ENCODE measurements around the gene PRICKLE1.

Gene PRICKLE1

DNA sequence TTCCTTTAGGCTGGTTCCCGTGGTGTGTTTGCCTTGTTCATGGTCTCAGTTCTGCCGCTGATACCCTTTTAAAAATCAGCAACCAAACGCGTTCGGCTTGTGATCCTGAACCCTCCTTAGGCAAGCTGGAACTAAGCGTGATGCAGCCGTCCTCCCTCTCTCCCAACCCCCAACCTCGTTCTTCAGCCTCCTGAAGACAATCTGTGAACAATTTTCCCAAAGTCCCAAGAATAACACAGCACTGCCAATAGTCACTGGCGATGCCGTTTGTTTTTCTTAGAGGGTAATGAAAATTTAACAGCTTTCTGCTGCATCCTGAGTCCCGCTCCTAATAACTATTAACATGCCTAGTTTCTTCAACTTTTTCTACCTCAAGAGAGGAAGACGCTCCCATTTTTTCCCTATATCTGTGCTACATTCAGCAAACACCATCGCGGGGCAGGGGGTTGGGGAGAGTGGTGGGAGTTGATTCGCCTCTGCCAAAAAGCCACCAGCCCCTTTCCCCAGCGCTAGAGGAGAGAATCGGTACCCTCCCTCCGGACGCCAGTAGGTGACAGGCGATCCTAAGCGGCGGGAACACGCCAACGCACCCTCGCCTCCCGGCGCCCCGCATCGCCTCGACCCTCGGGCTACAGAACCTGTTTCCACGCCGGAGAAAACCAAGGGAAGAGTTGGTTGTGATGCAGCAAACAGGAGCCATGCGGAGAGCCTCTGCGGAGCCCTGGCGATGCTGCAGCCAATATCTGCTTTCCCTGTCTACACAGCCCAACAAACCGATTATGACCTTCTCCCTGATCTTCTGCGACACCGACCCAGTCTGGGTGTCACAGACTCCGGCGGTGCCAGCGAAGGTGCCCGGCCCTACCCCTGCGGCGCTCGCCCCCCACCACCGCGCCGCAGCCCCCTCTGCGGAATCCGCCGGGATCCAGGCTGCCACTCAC lies 752 bp downstream of the PRICKLE1 start:
- peak in 1 of 3 experiments; percentile 1 for DNase-seq (ENCODE audit: low read depth in 2 of 3, low spot score in 2 of 3)

DNA sequence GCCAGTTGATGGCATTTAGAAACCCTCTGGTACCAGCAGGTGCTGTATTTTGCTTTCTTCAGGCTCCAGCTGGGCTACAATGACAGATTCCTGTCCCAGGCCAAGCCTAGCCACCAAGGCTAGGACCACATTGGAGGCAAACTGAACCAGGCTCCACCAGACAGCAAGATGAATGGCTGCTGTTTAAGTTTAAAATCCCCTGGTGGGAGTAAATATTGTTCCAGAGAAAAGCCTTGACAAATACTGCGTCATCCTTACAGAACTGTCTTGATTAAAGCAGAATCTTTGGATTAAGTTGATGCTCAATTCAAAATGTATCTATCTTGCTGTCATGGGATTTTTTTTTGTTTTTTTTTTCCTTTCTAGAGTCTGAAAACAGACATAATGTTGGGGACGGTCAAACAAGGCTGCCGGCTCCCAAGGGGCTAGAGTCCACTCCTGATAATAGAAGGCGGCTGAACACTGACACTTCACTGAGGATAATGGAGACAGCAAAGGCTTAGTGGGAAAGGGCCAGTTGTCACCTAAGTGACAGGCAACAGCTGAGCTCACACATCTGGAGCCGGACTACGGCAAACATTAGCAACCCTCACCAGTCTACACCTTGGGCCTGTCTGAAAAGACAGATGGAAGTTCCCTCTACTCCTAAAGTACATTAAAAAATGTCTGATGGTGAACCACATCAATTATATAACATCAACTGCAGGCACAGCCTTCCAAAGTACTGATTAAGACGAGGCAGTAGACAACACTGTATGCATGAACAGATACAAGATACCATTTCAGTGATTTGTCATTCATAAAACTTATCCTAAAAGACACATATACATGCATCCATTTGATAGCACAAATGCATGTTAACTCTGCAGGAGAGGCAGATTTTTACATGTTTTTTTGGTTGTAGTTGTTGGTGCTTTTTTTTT lies 1.7 kb downstream of the PRICKLE1 start:
- DNase-seq (ENCODE audit: low read depth in 2 of 3, low spot score in 2 of 3) = no peak

DNA sequence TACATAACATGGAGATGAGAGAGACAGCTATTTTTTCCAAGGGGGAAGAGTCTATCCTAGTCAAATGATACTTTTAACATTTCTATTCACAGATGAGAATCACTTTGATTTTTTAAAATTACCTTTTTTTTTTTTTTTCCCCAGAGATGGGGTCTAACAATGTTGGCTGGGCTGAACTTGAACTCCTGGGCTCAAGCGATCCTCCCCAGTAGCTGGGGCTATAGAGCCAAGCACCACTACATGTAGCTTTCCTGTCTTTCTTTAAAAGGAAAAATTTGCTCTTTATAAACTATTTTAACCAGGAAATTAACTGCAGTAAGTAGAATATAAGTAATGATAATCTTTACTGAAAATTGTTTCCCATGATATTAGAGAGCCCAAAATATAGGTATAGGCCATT lies 3.3 kb downstream of the PRICKLE1 start:
- no peak for DNase-seq (ENCODE audit: low read depth in 2 of 3, low spot score in 2 of 3)

DNA sequence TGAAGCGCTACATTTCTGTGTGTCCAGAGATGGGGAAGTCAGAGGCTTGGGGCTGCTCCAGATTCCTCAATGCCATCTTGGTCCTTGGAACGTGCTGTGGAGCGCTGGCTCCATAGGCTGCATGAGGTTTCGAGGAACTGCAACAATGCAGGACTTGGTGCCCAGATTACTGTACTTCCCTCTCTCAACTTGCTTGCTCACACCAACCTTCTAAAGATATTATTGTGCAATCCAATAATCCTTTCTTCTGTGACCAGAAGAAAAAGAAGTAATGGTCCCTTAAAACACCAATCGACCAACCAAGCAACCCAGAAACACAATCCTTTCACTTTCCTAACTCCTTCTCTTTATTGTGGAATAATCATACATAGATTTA lies 3.7 kb downstream of the PRICKLE1 start:
- DNase-seq (ENCODE audit: low read depth in 2 of 3, low spot score in 2 of 3) = no peak

DNA sequence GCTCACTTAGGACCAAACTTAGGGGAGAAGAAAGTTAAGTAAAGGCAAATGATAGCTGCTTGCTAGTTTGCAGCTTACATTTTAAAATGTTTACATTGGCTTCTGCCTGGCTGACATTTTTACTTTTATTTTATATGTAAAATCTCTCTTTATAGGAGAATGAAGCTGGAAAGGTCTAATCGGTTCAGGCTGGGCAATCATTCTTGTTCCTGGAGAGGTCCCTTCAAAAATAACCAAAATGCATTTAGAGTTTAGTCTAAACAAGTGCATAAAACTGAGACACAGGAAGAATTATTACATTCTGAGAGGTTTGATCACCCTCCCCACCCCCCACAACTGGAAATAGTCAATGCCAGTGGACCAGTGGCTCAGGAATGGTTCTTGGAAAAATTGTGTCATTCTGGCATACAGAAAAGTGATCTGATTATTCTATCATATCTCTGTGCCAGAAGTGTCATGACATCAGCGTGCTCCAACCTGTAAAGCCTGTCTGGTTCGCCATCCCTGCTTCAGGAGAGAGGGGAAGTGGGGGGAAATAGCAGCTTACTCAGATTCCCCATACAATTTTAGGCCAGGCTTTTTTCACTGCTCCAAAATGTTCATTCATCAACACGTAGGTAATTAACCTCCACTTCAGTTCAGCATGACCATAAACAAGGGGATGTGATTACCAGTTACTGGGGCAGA lies 4.2 kb downstream of the PRICKLE1 start:
- DNase-seq (ENCODE audit: low read depth in 2 of 3, low spot score in 2 of 3) = no peak

DNA sequence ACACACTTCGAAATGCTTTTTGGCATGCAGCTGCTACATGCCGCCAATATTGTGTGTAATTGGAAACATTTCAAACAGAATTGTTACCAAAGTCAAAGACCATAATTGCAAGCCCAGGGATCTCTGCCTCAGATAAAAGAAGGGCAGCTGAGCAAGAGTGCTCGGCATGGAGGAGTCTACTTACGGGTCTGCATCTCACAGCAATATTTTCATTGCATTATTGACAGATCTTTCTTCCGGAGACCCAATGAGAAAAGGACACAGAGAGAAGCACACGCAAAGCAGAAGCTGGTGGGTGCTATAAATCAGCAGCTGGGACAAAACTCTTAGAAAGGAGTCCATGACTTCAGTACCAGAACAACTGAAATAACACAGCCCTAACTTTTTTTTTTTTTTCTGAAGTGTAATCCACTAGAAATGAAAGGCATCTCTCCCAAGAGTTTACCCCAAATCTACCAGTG lies 4.9 kb downstream of the PRICKLE1 start:
- DNase-seq (ENCODE audit: low read depth in 2 of 3, low spot score in 2 of 3) = no peak

DNA sequence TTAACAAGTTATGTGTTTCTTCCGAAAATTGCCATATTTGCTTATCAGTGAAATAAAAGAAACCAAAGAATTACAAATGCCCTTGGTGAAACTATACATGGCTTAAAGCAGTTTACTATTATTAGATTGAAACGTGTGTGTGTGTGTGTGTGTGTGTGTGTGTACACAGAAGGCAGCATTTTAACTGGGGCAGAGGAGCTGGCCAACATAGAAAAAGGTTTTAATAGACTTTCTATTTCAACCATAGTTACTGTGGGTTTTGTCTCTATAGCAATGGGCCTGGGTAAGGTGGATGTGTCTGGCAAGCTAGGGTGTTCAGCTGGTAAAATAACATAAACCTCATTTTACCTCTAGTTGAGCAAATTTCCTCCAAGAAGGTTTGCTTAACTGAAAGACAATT lies 6.5 kb downstream of the PRICKLE1 start:
- no peak for DNase-seq (ENCODE audit: low read depth in 2 of 3, low spot score in 2 of 3)

DNA sequence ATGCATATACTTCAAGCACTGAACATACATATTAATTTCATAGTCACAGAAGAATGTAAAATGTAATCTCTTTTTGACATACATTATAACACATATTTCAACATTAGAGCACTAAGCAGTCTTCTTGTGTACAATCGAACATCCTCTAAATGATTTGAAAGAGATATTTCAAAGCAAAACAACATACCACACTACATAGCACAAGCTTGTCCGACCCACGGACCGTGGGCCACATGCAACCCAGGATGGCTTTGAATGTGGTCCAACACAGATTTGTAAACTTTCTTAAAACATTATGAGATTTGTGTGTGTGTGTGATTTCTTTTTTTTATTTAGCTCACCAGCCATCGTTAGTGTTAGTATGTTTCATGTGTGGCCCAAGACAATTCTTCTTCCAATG lies 7.0 kb downstream of the PRICKLE1 start:
- no peak for DNase-seq (ENCODE audit: low read depth in 2 of 3, low spot score in 2 of 3)

DNA sequence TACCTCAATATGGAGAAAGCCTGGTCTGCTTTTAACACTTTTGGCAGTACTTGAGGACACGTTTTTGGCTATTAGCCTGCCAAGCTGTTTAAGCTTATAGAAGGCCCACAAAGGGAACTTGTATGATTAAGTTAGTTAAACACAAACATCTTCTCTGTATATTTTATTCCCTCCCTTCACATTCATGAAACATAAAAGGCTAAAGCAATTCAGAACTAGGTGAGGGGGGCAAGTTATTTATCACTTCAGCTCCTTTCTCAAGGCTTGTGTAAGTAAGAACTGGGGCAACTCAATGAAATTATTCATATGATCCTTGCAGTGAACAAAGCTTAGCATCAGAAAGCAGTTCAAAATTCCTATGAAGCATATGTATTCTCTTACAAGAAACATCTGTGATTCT lies 7.5 kb downstream of the PRICKLE1 start:
- DNase-seq (ENCODE audit: low read depth in 2 of 3, low spot score in 2 of 3) = no peak

DNA sequence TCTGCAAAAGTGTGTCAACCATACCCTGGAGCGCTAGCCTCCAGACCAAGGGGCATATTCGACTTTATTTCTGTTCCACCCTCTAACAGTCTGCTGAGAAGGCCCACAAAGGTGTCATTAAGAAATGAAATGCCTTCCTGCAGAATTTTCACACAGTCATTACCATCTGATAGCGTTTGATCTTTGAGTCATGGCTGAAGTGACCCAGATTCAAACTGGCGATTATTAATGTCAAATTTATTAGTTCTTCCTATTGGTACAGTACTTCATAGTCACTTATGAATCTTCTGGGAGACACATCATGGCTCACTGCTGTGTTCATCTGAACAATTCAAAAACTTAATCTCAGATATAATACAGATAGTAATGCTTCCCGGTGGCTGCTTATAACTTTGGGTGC lies 13.2 kb downstream of the PRICKLE1 start:
- DNase-seq (ENCODE audit: low read depth in 2 of 3, low spot score in 2 of 3) = no peak

DNA sequence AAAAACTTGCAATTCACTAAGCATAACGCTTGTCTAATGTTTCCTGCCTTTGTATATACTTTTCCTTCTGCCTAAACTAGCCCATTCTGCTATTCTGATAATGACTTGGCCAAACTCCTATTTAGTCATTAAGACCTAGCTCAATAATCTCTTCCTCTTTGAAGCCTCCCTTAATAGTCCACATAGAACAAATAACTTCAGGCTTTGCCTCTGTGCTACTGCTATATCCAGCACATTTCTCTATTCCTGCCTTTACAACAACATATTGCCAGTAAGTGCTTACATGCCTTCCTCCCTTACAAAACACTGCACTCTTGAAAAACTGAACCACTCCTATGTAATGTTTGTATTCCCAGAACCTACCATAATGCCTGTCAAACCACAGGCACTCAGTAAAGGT lies 13.8 kb downstream of the PRICKLE1 start:
- DNase-seq (ENCODE audit: low read depth in 2 of 3, low spot score in 2 of 3) = no peak

DNA sequence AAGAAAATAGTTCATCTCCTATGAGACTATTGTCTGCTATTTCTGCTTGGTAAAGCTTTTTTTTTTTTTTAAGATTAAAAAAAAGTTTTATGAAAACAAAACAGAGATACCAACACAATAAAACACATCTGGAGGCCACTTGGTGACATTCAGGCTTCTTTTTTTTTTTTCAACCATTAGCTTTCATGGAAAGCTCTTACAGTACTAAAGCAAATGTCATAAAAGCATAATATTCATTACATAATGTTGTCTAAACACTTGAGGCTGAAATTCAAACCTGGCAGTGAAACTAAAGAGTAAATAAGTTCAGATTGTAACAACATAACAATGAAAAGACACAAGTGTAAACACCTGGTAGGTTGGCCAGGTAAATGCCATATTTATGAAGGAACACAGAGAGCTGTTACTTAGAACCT lies 14.7 kb downstream of the PRICKLE1 start:
- no peak for DNase-seq (ENCODE audit: low read depth in 2 of 3, low spot score in 2 of 3)

DNA sequence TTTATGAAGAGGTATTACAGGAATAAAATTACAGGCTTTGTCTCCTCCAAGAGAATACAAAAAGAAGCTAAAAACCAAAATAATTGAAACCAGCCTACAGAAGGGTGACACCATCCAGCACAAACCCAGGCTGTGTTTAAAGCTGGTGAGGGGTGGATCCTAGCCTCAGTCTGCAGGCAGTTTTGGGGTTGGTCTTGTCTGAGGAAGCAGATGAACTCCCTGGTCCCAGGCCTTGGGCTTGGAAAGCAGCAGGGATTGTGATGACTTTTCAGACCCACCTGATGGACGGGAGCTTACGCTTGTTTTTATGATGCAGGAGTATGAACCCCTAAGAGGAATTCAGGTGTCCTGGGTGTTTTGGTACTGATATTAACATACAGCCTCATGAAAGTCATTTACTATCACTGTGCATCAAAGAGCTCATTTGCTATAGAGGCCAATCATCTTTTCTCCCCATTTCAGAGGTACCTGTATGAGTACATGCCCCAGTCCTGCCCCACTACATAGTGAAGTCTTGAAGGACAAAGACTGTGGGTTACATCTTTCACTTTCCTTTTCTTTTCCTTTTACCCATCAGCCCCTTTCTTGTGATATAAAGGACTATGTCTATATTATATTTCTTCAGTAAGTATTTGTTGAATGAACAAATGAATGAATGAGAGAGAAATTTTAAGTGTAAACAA lies 18.1 kb downstream of the PRICKLE1 start:
- no peak for DNase-seq (ENCODE audit: low read depth in 2 of 3, low spot score in 2 of 3)

DNA sequence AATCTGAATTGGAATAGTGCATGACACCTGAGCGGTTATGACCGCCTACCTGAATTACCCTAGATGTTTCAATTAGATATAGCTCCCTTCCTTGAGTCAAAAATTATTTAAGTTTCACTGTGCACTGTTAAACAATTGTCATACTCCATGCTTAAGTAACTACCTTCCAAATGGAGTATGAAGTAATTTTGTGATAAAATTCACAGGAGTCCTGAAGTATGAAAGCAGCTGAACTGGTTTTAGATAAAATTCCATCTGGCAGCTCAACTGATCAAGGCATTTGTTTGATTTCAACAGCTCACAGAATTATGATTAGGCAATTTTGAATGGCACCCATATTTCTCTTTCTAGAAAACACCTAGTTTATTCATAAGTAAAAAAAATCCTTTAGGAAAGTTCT lies 19.5 kb downstream of the PRICKLE1 start:
- DNase-seq (ENCODE audit: low read depth in 2 of 3, low spot score in 2 of 3) = no peak

DNA sequence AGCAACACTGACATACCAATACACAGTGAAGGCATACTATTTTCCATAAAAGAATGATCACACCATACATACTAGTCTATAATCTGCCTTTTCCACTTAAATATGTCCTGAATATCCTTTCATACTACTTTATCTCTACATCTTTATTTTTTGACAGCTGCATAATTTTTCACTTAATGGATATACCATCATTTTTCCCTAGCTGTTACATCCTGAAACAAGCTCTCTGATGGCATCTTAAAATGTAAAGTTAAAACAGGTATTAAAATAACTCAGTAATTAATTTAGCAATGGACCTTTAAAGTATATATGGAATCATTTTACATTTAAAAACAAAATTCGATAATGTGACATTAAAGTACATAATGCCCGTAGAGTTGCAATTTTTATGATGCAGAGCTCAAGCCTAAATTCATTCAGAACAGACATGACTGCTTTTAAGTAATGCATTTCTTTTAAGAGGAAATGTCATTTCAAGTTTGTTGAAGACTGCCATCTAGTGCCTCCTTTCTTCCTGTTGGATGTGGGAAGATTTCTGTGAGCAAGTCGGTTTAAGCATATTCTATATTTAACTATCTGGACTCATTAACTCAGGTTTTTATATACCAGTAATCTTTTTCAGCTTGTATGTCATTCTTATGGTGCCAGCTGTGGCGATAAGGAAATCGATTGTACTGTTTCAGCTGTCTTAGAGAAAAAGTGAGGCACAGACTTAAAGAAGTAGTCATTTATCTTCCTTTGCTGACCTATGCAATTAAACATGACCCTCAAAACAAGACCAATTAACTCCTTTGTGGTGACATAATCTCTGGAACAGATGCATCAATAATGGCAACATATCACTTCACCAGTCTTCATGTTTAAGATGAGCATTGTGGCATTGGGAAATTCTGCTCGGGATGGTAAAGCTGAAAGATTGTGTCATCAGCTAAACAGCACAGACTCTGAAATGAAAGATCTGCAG lies 20.3 kb downstream of the PRICKLE1 start:
- DNase-seq (ENCODE audit: low read depth in 2 of 3, low spot score in 2 of 3) = no peak

DNA sequence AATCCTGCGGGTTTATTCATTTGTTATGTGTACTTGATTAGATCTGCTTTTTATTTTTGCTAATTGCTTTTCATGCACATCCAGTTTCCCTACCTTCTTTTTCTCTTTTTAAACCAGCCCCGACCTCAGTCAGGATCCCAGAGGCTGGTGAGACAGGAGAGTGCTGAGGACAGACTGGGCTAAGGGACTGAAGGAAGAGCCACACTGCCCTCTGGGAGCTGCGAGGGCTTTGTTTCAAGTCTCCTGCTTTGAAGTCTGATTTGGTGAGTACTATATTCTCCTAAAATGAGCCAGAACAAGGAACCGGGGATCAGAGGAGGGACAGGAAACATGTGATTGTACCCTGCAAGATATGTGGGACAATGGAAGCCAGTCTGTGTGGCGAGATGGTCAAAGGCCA lies 23.9 kb downstream of the PRICKLE1 start:
- no peak for DNase-seq (ENCODE audit: low read depth in 2 of 3, low spot score in 2 of 3)

DNA sequence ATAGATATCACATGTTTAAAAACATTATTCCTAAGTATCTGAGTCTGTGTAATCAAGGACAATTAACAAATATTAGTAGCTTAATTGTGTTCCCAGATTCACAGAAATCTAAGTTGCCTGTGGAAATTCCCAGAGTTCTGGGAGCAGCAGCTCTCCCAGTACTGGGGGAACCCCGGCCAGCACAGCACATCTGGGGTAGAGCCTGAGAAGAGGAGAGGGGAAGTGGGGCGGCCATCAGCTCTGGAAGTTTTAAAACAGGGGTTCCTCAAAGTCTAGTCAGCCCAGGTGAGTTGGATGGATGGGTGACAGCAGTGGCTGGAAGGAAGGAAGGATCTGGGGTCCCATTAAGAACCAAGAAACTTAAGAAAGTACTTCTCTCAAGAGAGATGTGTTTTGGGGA lies 24.6 kb downstream of the PRICKLE1 start:
- DNase-seq (ENCODE audit: low read depth in 2 of 3, low spot score in 2 of 3) = no peak

DNA sequence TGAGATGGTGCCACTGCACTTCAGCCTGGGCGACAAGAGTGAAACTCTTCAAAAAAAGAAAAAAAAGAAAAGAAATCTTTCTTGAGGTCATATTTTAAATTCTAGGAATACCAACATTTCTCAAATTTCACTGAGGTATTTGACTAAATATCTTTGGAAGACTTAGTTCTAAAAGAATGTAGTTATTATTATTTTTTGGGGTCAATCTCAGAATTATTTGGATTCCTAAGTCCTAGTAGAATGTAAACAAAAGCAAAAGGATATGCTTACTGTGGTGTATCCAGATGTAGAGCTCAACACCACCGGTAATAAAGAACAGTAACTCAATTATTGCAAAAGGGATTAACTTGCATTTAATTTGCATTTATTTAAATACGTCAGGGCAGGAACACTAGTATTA lies 25.0 kb downstream of the PRICKLE1 start:
- no peak for DNase-seq (ENCODE audit: low read depth in 2 of 3, low spot score in 2 of 3)

DNA sequence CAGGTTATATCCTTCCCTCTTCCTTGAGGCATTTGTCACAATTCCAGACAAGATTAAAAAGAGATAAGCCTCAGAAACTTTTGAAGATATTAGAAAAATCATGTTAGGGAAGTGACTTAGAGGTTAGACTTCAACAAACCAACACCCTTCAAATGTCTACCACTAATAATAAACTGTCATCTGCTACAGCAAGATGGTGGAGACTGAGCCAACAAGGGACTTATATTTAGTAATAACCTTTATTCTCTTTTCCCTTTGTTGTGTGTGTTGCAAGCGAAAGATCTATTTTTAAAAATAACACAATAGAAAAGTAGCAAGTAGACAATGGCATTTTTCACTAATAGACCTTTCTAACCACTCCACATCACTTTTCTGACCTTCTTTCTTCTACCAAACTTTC lies 28.6 kb downstream of the PRICKLE1 start:
- no peak for DNase-seq (ENCODE audit: low read depth in 2 of 3, low spot score in 2 of 3)

Data from activated CD8-positive, alpha-beta memory T cell treated with anti-CD3 and anti-CD28 coated beads for 48 hours (primary cell).